GM10847 (cell line): Measurements from ENCODE around the gene MYMX.

Source experiments
- POLR2A ChIP-seq: IDR thresholded peaks from 2 replicates; pipeline ENCODE4 v1.6.1; 2011; ENCODE audit not compliant: insufficient read length; ENCODE audit errors: extremely low read depth

MYMX gene

DNA sequence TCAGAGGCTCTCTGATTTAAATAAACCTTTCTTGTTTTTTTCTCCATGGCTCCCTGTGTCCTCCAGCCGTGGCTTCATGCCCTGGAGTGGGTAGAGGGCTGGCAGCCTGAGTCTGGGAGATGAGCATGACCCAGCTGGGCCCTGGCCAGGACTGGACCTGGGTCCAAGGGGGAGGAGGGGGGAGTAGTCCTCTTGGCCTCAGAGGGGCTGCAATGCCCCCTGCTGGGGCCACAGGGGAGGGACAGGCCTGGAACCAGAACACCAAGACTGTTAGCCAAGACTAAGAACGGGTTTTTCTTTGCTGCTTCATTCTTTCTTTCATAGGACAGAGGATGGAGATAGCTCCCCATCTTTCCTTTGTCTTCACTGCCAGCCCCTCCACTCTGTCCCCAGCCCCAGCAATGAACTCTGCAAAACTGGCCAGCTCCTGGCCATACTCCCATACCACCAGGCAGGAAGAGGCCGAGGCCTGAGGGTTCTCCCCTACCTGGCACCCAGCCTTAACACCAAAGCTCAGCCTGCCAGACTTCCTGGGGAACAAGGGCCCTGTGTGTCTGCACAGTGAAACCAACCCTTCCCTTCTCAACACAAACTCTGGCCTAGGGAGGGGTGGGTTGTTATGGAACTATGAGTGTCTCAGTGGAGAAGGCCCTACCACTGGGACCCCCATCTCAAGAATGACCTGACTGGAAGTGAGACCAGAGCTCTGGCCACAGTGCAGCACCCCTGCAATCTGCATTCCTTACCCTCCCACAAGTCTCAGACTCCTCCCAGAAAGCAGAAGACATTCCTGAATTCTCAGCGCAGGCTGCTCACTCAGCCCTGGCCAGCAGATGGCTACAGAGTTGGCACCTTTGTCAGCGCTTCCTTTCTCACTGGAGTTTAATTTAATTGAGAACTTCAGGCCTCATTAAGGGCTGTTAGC, 17.6 kb downstream of the MYMX start:
- no peak for TF ChIP-seq POLR2A

DNA sequence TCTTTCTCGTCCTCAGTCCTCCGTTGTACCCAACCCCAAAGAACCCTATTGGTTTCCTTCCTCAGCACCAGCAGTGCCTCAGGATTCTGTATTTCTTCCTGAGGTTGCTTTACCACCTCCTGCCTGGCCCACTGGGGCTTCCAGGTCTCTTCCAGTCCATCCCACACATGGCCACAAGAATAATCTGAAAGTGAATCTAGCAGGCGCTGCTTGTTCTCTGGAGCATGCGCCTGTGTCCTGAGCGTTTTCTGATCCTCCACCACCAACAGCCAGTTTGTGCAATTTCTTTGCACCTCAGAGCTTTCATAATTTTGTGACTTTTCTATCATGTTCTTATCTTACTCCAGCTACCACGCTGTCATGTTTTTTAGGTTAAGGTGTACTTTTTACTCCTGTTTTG, 18.5 kb downstream of the MYMX start:
- no peak for TF ChIP-seq POLR2A

DNA sequence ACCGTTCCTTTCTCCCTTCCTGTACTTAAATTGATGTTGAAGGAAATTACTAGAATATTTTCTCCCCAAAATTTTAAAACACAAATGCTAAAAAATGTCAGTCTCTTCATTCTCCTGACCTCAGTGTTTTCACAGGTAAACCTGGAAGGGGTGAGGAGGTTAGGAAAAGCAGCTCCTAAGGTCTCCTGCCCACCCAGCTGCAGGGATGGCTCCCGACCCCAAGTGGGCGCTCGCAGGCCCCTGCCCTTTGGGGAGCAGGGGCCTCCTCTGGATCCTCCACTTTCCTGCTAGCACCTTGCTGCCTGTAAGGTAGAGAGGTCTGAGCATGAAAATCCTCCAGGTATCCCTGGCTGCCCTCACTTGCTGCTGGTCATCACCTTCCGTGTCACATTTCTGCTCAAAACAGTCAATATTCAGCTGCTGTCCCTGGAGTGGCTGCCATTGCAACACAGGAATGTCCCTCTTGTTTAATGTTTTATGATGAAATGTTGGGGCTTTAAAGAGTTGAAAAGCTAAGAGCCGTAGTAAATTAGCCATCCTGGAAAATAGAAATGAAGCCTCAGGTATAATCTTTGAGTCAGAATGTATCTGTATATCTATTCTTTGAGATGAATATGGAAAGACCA, 19.3 kb downstream of the MYMX start:
- TF ChIP-seq POLR2A = no peak

DNA sequence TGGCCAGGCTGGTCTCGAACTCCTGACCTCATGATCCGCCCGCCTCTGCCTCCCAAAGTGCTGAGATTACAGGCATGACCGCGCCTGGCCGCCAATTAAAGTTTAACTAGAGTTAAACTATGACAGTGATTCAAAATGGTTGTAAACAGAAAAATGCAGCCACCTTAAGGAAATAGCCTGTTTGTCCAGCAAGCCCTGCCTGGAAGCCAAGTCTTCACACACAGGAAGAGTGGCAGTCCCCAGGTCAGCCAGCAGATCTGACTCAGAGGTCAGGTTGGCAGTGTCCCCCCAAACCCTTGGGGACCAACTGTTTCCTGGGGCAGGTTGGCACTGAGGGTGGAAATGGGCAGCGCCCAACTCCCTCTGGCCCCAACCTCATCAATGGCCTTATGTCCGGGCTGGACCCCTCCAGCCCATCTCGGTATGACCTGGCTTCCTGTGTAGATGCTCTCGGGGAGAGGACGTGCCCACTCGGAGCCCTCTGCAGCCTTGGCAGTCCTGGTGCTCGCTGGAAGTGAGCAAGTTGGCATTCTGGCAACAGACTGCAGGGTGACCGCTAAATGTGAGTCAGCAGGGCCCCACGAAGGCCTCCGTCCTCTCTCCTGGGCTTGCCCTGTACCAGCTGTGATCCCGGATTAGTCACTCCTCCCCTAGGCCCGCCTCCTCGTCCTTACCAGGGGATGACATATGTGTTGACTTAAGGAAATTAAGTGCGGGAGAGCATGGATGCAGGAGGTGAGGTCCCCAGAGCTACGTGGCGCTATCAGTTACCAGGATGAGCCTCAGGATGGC, 20.5 kb downstream of the MYMX start:
- no peak for TF ChIP-seq POLR2A

DNA sequence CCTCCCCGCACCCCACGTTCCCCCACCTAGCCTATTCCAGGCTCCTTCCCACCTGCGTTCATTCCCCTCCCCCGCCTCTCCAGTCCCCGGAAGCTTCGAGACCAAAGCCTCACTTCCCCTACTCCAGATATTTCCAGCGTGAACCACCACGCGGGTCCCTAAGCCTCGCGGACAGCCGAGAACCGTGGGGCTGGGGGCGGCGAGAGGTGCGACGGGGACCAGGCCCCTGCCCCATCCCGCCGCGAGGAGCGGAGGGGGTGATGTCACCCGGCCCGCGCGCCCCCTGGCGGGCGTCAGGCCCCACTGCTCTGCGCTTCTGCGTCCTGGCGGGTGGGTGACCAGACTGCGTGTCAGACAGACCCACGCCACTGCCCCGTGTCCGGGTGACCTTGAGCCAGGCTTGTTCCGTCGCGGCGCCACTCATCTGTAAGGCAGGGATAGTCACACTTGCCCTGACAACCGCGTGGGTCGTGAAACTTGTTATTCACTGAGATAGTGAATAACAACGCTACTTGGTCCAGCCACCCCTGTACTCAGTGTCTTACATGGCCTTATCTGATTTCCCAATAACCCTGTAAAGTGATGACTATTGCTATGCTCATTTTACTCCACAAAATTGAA, 21.2 kb downstream of the MYMX start:
- TF ChIP-seq POLR2A = no peak

DNA sequence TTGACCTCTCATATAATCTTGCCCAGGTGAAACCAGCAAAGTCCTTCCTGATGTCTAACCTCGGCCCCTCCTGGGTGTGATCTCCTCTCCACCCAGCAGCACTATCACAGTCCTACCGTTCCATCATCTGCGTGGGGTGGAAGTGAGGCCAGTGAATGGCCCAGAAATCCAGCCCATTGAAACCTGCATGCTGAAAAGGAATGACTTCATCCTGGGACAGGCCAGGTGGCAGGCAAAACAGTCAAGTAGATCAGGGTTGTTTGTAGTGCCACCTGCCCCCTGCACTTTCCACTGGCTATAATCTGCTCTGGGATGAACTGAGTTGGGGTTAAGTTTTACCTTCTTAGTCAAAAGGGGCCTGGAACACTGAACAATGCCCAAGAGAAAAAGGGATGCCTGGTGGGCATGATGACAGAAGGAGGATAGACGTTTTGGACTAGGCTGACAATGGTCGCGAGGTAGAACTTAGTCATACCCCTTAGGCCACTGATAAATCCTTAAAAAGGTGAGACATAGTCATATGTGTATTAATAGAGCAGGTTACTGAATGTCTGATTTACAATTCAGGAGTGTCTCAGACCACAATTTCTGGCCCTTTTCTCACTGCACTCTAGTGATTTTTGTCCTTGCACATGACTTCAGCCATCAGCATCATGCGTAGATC, 22.1 kb downstream of the MYMX start:
- no peak for TF ChIP-seq POLR2A

DNA sequence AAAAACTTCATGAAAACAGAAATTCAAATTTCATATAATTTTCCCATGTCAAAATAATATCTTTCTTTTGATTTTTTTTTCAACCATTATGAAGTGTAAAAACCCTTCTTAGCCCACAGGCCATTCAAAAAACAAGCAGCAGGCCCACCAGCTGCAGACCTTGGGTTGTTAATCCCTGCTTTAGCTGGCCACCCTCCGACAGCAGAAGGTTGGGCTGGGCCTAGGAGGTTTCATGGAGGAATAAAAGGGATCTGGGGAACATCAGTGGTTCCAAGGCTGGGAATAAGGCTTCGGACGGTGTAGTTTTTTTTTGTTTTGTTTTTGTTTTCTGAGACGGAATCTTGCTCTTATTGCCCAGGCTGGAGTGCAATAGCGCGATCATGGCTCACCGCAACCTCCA, 26.6 kb downstream of the MYMX start:
- no peak for TF ChIP-seq POLR2A

DNA sequence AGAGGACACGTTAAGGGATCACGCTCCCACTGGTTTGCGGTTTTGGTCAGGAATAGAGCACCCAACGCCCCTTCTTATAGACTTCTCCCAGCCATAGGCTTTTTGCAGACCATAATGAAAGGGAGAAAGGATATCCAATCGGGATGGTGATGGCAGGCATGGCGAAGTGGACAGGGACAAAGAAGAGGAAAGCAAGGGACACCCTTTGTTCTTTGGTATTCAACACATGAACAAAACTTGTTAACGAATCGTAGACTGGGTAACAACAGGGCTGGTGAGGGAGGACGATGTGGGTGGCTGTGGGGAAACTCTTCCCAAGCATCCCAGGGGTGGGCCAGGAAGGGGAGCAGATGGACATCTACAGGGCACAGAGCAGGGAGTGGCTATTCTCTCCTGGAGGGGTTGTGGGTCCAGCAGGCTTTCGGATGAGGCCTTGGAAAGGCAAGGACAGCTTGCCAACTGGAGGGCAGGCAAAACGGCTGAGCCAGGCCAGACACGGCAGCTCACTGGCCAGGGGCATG, 28.7 kb downstream of the MYMX start:
- no peak for TF ChIP-seq POLR2A

DNA sequence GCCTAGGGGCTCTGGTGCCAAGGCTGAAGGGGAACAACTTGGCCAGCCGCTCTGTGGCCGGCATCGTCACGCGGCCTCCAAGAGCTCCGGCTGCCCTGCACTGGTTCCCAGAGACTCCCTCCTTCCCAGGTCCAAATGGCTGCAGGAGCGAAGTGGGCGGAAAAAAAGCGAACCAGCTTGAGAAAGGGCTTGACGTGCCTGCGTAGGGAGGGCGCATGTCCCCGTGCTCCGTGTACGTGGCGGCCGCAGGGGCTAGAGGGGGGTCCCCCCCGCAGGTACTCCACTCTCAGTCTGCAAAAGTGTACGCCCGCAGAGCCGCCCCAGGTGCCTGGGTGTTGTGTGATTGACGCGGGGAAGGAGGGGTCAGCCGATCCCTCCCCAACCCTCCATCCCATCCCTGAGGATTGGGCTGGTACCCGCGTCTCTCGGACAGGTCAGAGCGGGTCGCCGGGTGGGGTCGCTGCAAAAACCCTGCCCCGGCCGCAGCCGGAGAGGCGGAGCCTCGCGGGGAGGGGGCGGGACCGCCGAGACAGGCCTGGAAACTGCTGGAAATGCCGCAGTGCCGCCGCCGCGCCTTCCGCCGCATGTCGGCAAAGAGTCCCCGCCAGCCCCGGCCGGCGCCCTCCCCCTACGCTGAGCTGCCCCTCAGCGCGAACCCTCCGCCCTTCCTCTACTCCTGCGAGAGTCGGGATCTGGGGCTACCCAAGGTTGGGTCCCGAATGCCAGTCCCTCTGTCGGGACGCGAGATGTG, 29.4 kb downstream of the MYMX start:
- TF ChIP-seq POLR2A = no peak

DNA sequence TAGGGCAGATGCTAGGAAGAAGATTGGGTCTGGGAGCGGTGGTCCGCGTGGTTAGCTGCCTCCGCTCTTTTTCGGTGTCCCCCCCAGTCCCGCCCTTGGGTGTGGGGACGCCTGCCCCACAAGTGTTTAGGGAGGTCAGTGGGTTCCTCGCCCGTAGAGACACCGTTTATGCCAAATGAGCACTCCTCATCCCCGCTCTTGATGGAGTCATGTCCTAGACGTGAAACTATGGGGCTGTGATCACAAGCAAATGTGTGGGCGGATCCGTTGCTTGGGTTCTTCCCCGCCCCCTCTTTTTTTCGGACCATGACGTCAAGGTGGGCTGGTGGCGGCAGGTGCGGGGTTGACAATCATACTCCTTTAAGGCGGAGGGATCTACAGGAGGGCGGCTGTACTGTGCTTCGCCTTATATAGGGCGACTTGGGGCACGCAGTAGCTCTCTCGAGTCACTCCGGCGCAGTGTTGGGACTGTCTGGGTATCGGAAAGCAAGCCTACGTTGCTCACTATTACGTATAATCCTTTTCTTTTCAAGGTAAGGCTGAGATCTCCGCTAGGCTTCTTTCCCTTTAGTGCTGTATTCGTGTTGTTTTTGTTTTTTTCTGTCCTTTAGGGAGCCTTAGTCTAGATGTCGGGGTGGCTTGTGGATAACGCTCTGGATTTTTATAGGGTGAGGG, 30.1 kb downstream of the MYMX start, which contains the start of gene HSP90AB1:
Gene HSP90AB1 (plus strand): TSS at position 439 of the 675 bp plus-strand sequence. CDS start 1,529 bp downstream, outside the sequence.
- TF ChIP-seq POLR2A = peak; percentile 99

DNA sequence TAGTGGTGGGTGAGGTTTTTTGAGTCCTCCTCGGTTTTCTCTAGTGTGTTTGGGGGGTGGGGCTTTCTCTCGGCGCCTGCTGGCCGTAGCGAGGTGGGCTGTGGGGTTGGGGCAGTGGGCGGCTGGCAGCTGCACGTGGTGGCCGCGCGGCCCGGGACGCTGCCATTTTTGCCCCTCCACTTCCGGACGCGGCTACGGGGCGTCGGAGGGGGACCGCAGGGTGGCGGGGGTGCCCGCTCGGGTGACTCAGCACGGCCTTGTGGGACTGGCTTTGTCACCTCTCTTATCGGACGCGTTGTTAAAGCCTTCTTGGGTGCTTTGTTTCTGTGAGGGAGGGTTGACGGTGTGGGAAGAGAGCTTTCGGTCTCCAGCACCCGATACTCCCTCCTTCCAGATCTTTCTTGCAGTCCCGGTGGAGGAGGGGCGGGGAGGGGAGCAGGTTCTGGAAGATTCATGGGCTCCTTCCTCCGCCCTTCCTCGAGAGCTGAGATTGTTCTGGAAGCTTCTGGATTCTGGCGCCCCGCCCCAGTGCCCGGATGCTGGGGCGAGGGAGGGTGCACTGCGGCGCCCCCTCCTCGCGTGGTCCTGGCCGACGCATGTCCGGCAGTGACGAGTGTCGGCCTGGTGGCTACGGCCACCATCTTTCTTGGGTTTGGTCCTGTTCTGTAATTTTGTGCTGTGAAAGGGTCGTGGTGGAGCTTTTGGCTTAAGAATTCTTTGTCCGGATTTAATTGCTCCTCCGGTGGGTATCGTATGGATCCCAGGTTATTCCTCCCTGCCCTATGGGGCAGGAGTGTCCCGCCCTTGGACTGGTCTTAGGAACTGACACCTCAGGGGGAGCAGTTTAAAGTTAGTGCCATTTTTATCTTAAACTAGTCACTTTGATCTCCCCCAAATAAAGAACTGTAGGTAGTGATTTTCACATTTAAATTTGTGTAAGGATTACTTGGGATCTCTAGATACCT, 30.9 kb downstream of the MYMX start:
- peak; percentile 11 for TF ChIP-seq POLR2A

DNA sequence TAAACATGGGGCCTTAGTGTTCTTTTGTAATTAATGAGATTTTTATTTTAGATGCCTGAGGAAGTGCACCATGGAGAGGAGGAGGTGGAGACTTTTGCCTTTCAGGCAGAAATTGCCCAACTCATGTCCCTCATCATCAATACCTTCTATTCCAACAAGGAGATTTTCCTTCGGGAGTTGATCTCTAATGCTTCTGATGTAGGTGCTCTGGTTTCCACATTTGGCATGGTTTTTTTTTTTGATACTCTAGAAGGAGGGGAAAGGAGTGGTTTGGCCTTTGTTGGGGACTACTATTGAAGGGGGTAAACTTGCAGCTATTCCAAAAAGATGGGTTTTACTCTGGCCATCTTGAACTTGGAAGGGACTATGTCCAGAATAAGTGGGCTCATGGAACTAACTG, 31.9 kb downstream of the MYMX start:
- TF ChIP-seq POLR2A = no peak

DNA sequence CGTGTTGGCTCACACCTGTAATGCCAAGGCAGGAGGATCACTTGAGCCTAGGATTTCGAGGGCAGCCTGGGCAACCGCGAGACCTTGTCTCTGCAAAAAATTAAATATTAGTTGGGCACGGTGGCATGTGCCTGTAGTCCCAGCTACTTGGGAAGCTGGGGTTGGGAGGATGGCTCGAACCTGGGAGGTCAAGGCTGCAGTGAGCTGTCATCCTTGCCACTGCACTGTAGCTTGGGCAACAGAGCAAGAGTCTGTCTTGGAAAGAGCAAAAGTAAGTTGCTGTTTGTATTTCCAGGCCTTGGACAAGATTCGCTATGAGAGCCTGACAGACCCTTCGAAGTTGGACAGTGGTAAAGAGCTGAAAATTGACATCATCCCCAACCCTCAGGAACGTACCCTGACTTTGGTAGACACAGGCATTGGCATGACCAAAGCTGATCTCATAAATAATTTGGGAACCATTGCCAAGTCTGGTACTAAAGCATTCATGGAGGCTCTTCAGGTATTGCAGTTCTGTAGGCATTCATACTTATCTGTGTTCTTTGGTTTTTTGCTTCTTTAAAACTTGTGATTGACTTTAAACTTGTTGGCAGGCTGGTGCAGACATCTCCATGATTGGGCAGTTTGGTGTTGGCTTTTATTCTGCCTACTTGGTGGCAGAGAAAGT, 32.5 kb downstream of the MYMX start:
- TF ChIP-seq POLR2A = no peak
